CD4-positive, alpha-beta T cell treated with Interleukin-21 for 1 hour (primary cell): ENCODE measurements around the gene INO80C.
"Not testable (repeated sequence)": the region's sequence is repeated elsewhere in the genome, so short reads cannot be mapped to it uniquely, and the experiment has no call there.

Source experiments
- DNase-seq: peaks from one replicate; pipeline ENCODE4 v3.0.0-alpha.2; 2020

The INO80C gene

DNA sequence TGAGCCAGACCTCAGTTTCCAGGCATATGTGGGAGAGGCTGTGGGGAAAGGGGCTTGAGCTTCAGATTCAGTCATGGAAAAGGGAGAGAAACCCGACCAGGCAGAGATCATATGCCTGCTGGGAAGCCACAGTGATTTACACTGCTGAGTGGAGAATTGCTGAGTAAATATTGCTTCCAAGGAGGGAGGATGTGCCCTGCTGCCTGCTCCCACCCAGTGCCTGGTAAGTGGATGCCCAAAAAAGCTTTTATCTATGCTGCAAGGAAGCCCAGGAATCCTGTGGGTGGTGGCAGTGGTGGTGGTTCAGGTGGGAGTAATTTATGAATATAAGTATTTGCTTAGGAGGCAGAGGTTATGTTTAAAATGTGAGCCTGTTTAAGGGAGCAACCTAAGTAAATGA lies 39.5 kb downstream of the INO80C start:
- no peak for DNase-seq

DNA sequence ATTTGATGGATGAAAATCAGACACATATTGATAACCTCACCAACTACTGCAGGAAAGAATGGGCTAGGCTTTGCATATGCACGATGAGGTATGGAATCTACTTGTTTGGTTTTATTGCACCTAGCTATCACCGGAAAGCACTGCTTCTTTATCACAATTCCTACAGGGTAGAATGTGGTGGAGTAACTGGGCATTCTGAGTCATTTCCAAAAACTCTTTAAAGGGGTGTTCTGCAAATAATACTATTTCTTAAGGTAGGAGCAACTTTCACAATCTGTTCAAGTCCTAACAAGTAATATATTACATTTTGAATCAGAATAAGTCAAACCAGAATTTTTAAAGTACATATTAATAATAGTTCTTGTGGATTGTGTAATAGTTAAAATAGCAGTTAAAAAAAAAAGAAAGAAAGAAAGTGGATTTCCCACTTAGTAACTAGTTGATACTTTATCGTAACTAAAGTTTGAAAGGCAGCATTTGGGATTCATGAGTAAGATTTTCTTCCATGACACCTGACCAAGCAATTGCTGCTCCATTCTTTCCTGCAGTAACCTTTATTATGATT lies 40.5 kb downstream of the INO80C start:
- DNase-seq, result no peak

GRCh38 chr18:35455926-35456763 lies 41.6 kb downstream of the INO80C start:
- no peak for DNase-seq

GRCh38 chr18:35454803-35455202 lies 43.0 kb downstream of the INO80C start:
- DNase-seq, result no peak

DNA sequence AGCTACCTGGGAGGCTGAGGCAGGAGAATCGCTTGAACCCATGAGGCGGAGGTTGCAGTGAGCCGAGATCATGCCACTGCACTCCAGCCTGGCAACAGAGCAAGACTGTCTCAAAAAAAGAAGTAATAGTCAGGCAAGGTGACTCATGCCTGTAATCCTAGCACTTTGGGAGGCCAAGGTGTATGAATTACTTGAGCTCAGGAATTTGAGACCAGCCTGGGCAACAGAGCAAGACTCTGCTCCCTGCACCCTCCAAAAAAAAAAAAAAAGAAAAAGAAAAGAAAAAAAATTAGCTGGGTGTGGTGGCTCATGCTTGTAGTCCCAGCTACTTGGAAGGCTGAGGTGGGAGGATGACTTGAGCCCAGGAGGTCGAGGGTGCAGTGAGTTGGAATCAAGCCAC lies 44.7 kb downstream of the INO80C start:
- not testable (repeated sequence) for DNase-seq

DNA sequence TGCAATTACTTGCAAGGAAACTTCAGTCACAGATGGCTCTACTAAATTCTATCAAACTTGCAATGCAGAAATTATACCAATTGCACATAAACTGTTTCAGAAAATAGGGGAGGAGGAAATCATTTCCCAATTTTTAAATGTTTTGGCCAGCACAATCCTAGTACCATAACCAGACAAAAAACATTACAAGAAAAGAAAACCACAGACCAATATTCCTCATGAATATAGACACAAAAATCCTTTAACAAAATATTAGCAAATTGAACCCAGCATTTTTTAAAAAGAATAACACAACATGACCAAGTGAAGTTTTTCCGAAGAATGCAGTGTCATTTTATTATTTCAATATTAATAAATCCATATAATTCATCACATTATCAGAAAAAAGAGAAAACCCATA lies 45.8 kb downstream of the INO80C start:
- no peak for DNase-seq

GRCh38 chr18:35451032-35451431 lies 46.7 kb downstream of the INO80C start:
- no peak for DNase-seq

- DNase-seq, result no peak
Observed at GRCh38 chr18:35444636-35445035, 53.1 kb downstream of the INO80C start.

GRCh38 chr18:35443847-35444246 lies 53.9 kb downstream of the INO80C start:
- DNase-seq, result no peak

DNA sequence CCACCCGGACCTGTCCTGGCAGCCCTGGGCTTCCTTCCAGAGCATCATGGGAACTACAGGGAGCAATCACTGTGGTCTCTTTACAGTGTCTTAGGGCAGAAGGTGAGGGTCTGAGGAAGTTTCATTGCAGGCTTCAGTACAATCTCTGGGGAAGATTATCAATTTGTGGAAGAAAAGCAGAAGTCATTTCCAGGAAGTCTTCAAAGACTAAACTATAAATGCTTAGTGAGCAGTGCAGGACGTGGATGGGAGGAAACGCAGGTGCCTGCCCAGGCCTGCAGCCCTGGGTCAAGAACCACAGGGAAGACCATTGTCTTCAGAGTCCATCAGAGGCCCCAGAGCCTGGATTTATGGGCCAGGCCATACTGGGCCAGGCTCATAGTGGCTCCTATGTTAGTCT lies 54.3 kb downstream of the INO80C start:
- DNase-seq, result no peak

DNA sequence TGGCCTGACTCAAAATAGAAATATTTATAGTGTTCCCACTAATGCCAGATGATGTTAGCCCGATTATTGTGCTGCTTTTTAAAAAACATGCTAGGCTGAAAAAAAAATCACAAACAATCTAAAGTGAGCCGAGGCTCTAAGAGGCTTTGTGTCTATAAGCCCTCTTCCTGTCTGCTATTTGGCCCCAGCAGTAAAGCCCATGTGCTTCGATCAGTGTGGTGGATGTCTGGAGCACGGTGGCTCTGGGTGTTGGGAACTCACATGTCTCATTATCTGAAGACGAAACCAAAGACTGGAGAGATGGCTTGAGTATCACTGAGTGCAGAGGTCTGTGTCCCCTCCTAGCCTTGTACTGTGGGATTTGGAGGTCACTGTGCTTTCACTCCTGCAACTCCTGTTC lies 55.1 kb downstream of the INO80C start:
- DNase-seq, result no peak

- no peak for DNase-seq
Observed at GRCh38 chr18:35441857-35442595, 55.7 kb downstream of the INO80C start.

DNA sequence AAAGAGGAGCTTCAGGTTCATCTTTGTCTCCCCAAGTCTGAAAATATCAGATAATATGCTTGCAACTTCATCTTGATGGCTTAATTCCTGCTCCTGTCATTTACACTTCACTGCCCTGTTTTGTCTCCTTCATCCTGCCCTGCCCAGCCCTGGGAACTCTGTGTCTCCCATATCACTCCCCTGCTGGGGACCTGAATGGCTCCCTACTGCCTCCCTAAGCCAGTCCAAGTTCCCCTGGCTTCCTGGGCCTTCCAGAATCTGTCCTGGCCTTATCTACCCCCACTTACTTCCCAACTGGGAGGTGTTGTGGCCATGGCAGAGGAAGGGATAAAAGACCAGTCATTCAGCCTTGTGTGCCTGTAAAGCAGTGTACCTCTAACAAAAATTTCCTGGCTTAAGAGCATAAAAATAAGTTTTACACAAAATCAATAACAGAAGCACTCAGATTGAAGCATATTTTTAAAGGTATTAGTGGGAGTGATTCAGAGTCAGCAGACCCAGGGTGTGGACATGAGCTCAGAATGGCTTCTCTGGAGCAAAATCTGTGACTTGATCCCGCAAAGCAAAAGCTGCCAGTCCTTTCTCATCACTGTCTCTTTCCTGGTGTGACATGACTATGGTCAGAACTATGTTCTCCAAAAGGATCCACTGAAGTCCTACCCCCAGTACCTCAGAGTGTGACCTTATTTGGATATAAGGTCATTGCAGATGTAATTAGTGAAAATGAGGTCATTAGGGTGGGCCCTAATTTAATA lies 59.1 kb downstream of the INO80C start:
- DNase-seq, result no peak

DNA sequence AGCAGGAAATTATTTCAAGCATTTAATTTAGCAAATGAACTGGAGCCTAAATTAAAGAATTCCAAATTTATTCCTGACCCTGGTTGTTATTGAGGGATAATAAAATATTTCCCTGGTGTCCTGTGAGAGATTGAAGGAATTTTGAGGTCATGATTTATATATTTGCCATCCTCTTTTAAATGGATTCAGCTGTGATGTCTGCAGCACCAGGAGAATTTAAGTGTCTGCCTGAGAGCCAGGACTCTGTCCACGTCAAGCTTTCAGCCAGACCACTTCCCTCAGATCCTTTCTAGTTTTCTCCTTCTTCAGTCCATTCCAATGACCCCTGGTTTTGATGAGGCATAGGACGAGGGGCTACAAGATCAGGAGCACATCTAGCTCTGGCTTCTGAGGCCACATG lies 59.9 kb downstream of the INO80C start:
- DNase-seq, result no peak

DNA sequence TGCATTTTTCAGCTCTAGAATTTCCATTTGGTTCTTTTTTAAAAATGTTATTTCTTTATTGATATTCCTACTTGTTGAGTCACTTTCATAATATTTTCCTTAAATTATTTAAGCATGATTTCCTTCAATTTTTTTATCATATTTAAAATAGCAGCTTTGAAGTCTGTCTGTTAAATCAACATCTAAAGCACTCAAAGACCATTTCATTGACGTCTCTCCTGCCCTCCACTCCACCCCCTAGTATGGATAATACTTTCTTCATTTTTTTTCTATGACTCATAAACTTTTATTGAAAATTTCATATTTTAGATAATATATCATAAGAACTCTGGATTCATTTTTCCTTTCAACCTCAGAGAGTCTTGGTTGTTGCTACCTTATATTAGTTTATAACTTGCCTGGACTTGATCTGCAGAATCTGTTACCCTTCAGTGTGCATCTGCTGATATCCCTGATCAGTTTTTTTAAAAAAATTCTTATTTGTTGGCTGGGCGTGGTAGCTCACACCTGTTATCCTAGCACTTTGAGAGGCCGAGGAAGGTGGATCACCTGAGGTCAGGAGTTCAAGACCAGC lies 61.6 kb downstream of the INO80C start:
- no peak for DNase-seq

- DNase-seq, result no peak
Observed at GRCh38 chr18:35435401-35435800, 62.4 kb downstream of the INO80C start.

- no peak for DNase-seq
Observed at GRCh38 chr18:35432565-35433001, 65.2 kb downstream of the INO80C start.

- DNase-seq, result no peak
Observed at GRCh38 chr18:35431374-35431741, 66.4 kb downstream of the INO80C start.

DNA sequence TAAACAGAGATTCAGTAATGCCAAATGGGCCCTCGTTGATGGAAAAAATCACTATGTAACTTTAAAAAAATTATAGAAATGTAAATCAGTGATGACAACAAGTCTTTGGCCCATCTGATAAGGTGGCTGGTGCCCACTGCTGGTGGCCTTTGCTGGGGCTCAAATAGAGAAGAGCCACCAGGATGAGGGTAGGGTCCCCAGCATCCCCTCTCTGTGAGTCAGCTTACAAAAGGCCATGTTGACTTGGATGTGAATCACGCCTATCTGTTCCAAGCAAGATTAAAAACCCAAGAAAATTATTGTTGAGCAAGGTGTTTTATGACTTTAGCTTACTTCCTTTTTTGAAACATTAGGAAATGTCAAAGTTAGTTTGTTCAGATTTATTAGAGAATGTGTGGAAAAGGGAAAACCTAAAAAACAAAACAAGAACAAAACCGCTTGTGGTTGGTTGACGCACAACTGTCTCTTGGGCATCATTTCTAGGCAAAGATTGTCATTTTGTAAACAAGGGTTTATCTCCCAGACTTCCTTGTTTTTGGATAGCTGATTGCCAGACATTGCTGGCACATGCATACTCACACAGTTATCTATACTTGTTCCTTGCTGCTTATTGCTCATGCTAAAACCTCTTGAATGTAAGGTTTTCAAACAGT lies 66.9 kb downstream of the INO80C start:
- no peak for DNase-seq

DNA sequence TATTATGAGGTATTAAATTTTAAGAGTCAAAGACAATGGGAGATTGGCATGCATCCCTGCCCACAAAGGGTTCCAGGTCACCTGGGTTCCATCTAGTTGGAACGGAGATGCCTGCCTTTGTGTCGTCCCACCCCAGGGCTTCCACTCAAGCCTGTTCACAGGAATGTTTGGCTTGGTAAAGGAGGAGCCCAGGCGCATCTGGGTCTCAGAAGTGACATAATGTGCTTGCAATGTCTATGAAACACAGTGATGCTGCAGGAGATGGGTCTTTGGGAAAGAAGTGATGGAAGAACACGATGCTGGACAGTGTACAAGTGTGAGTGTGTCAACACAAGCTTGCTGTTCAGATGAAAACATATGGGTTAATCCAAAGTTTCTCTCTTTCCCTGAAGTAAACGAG lies 71.0 kb downstream of the INO80C start:
- no peak for DNase-seq

- DNase-seq, result no peak
Observed at GRCh38 chr18:35424356-35424755, 73.4 kb downstream of the INO80C start.

DNA sequence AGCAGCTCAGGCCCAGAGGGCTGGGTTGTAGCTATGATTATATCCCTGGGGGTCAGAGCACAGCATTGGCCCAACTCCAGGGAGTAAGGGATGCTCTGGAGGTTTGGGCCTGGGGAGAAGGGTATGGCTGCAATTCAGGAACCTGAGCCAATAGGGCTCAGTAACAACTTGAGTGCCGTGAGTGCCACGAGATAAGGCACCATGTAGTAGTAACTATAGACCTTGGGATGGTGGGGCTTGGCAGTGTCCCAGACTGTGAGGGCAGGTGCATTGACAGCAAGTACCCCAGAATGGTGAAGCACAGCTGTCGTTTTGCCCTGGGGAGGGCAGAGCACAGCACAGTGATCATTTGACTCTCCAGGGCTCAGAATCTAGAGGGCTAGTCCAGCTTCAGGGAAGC lies 75.5 kb downstream of the INO80C start:
- no peak for DNase-seq
